ENCODE results near the gene ZDHHC18.
A peak's percentile ranks its signal among the peaks of the same experiment; 100 is the strongest.

DNA sequence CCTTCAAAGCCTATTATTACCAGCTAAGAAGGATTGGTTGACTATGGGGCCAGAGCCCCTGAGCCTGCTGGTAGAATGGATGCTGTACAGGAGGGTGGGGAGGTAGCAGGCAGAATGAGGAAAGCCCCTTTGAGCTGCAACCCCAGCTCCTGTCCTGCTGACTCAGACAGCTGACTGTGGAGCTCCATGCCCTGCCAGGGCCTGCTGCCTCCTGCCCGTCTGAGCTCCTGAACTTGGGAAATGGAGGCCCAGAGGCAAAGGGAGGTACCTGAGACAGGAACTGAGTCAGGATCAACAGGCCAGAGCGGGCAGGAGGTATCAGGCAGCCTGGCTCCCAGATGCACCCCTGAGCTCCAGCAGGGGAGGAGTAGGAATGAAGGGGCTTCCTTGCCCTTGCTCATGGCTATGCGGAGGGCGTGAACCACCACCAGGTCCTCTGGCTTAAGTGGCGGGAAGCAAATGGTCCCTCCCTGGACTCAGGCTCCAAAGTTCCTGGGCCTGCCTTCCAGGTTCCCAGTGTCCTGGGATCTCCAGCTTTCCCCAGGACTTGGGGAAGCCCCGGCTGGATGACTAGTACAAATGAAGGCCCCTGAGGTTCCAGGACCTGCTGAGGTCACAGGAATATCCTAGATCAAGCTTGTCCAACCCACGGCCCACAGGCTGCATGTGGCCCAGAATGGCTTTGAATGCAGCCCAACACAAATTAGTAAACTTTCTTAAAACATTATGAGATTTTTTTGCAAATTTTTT is 32.6 kb downstream of the ZDHHC18 start:
- TF ChIP-seq EP300 (IDR thresholded peaks at IDR 0.05) = no peak
- TF ChIP-seq, protein P1, sequence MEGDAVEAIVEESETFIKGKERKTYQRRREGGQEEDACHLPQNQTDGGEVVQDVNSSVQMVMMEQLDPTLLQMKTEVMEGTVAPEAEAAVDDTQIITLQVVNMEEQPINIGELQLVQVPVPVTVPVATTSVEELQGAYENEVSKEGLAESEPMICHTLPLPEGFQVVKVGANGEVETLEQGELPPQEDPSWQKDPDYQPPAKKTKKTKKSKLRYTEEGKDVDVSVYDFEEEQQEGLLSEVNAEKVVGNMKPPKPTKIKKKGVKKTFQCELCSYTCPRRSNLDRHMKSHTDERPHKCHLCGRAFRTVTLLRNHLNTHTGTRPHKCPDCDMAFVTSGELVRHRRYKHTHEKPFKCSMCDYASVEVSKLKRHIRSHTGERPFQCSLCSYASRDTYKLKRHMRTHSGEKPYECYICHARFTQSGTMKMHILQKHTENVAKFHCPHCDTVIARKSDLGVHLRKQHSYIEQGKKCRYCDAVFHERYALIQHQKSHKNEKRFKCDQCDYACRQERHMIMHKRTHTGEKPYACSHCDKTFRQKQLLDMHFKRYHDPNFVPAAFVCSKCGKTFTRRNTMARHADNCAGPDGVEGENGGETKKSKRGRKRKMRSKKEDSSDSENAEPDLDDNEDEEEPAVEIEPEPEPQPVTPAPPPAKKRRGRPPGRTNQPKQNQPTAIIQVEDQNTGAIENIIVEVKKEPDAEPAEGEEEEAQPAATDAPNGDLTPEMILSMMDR (IDR thresholded peaks at IDR 0.05) = no peak
- peak in 2 of 3 donors; percentile 39 to 59 for TF ChIP-seq POLR2AphosphoS5 (IDR thresholded peaks at IDR 0.05)
- no peak for TF ChIP-seq POLR2A (IDR thresholded peaks at IDR 0.05)

Measured in suprapubic skin (tissue), 4 donors.